Trophoblast cell (in vitro differentiated cells and primary cell): ENCODE results near the gene TTC28.
A peak's percentile ranks its signal among the peaks of the same experiment; 100 is the strongest.

Source experiments
- DNase-seq, 2 donors: peaks; one replicate each; pipeline ENCODE4 v3.0.0-alpha.2; 2016
- H2AFZ ChIP-seq: 2 replicates; pipeline ENCODE4 v1.6.1; 2013; ENCODE audit warnings: low read length, moderate library complexity, mild to moderate bottlenecking; ENCODE audit not compliant: insufficient read depth, poor library complexity
- H2AK5ac ChIP-seq: 2 replicates; pipeline ENCODE4 v1.6.1; 2013; ENCODE audit warnings: mild to moderate bottlenecking, low read length
- H2BK120ac ChIP-seq: 2 replicates; pipeline ENCODE4 v1.6.1; 2013; ENCODE audit warnings: low read length, mild to moderate bottlenecking, moderate library complexity; ENCODE audit not compliant: insufficient read depth, poor library complexity
- H2BK12ac ChIP-seq: 2 replicates; pipeline ENCODE4 v1.6.1; 2013; ENCODE audit warnings: mild to moderate bottlenecking, low read length, moderate library complexity
- H2BK5ac ChIP-seq: 2 replicates; pipeline ENCODE4 v1.6.1; 2013; ENCODE audit warnings: low read length, low read depth, moderate library complexity, mild to moderate bottlenecking; ENCODE audit not compliant: poor library complexity
- H3K14ac ChIP-seq: 2 replicates; pipeline ENCODE4 v1.6.1; 2013; ENCODE audit warnings: mild to moderate bottlenecking, low read length
- H3K18ac ChIP-seq: 2 replicates; pipeline ENCODE4 v1.6.1; 2013; ENCODE audit warnings: mild to moderate bottlenecking, low read length
- H3K23ac ChIP-seq: 2 replicates; pipeline ENCODE4 v1.6.1; 2013; ENCODE audit warnings: low read length
- H3K27ac ChIP-seq: 2 replicates; pipeline ENCODE4 v1.5.1; 2013; ENCODE audit warnings: low read depth, mild to moderate bottlenecking, inconsistent platforms, low read length, moderate library complexity
- H3K27me3 ChIP-seq: 2 replicates; pipeline ENCODE4 v1.6.1; 2013; ENCODE audit warnings: inconsistent platforms, mild to moderate bottlenecking, low read length, moderate library complexity; ENCODE audit not compliant: insufficient read depth
- H3K36me3 ChIP-seq, 2 experiments: 1 replicate in 1 of 2; 2 replicates in 1 of 2; pipeline ENCODE4 v1.6.1; 2013; ENCODE audit warnings: low read length in 2 of 2, mild to moderate bottlenecking in 2 of 2, moderate library complexity in 1 of 2; ENCODE audit not compliant: insufficient read depth in 2 of 2, control insufficient read depth in 1 of 2
- H3K4ac ChIP-seq: 2 replicates; pipeline ENCODE4 v1.6.1; 2013; ENCODE audit warnings: low read depth, mild to moderate bottlenecking, low read length, moderate library complexity
- H3K4me1 ChIP-seq, 2 experiments: 1 replicate in 1 of 2; 2 replicates in 1 of 2; pipeline ENCODE4 v1.6.1; 2013; ENCODE audit warnings: low read length in 2 of 2, mild to moderate bottlenecking in 2 of 2, moderate library complexity in 1 of 2; ENCODE audit not compliant: insufficient read depth in 2 of 2, control insufficient read depth in 1 of 2
- H3K4me2 ChIP-seq: 2 replicates; pipeline ENCODE4 v1.6.1; 2013; ENCODE audit warnings: inconsistent platforms, mild to moderate bottlenecking, low read length, moderate library complexity
- H3K4me3 ChIP-seq: 2 replicates; pipeline ENCODE4 v1.5.1; 2013; ENCODE audit warnings: mild to moderate bottlenecking, low read depth, low read length, inconsistent platforms
- H3K79me1 ChIP-seq: one replicate; pipeline ENCODE4 v1.6.1; 2013; ENCODE audit warnings: low read length
- H3K79me2 ChIP-seq: 2 replicates; pipeline ENCODE4 v1.6.1; 2013; ENCODE audit warnings: low read length, mild to moderate bottlenecking; ENCODE audit not compliant: control insufficient read depth, insufficient read depth, poor library complexity
- H3K9ac ChIP-seq: 2 replicates; pipeline ENCODE4 v1.6.1; 2013; ENCODE audit warnings: mild to moderate bottlenecking, low read length
- H3K9me3 ChIP-seq: 2 replicates; pipeline ENCODE4 v1.6.1; 2013; ENCODE audit warnings: low read depth, mild to moderate bottlenecking, control low read depth, inconsistent platforms, low read length; ENCODE audit not compliant: insufficient read depth
- H4K12ac ChIP-seq: 2 replicates; pipeline ENCODE4 v1.6.1; 2013; ENCODE audit warnings: low read depth, mild to moderate bottlenecking, low read length, moderate library complexity
- H4K8ac ChIP-seq: 2 replicates; pipeline ENCODE4 v1.6.1; 2013; ENCODE audit warnings: low read depth, mild to moderate bottlenecking, low read length, moderate library complexity
- H4K91ac ChIP-seq: one replicate; pipeline ENCODE4 v1.6.1; 2013; ENCODE audit warnings: low read depth, mild to moderate bottlenecking, low read length, moderate library complexity
- WGBS: extraction: QIAGEN DNeasy Blood & Tissue Kit; methylation state at CpG from one replicate; pipeline ENCODE4 v1.1.7; 2013; ENCODE audit warnings: missing lambda C conversion rate; ENCODE audit not compliant: insufficient read length, insufficient coverage; ENCODE audit errors: extremely low coverage; 5-methylcytosine and 5-hydroxymethylcytosine counted together

The TTC28 gene

GRCh38 chr22:27966168-27967064 lies 713.2 kb downstream of the TTC28 start:
- Histone ChIP-seq H3K27ac (no peak overlapping the region), H2AK5ac (no peak overlapping the region), H3K79me1 (peaks cover 4% of the 10 kb centered on the region), H3K9ac (no peak overlapping the region), H2AFZ (no peak overlapping the region), H4K8ac (no peak overlapping the region), H3K4me1 (peaks cover 2 to 3% of the 10 kb centered on the region in 2 experiments), H3K4me3 (no peak overlapping the region), H3K27me3 (no peaks in the 10 kb centered on the region), H4K12ac (no peak overlapping the region), H3K79me2 (peaks cover 2% of the 10 kb centered on the region), H3K9me3 (no peaks in the 10 kb centered on the region), H2BK12ac (peak overlapping the region; percentile 54), H3K14ac (no peak overlapping the region), H3K36me3 (no peaks in the 10 kb centered on the region), H3K18ac (no peak overlapping the region), H4K91ac (peak overlapping the region; percentile 35), H2BK120ac (no peak overlapping the region), H3K23ac (no peak overlapping the region), H3K4ac (no peak overlapping the region), H2BK5ac (no peak overlapping the region), H3K4me2 (no peak overlapping the region)
- no CpG with 5 or more reads among the region's 15 CpGs for WGBS
- DNase-seq = no peak

GRCh38 chr22:27962268-27963044 lies 717.2 kb downstream of the TTC28 start:
- peak overlapping the region; percentile 93 for H4K91ac ChIP-seq
- no peak overlapping the region for H3K4me2 ChIP-seq
- H3K18ac ChIP-seq = peak overlapping the region; percentile 70
- H2AFZ ChIP-seq = no peak overlapping the region
- H2BK120ac ChIP-seq = peak overlapping the region; percentile 71
- H3K79me1 ChIP-seq = peaks cover 4% of the 10 kb centered on the region
- H2BK5ac ChIP-seq = peak overlapping the region; percentile 90
- peak overlapping the region; percentile 49 for H3K4me3 ChIP-seq
- H3K36me3 ChIP-seq = no peaks in the 10 kb centered on the region
- peak overlapping the region; percentile 62 for H3K27ac ChIP-seq
- peaks cover 2 to 3% of the 10 kb centered on the region in 2 experiments for H3K4me1 ChIP-seq
- H2AK5ac ChIP-seq = peak overlapping the region; percentile 88
- no peak overlapping the region for H3K23ac ChIP-seq
- peak overlapping the region; percentile 63 for H2BK12ac ChIP-seq
- DNase-seq = peak; percentile 93 to 97
- no peak overlapping the region for H3K4ac ChIP-seq
- no CpG with 5 or more reads among the region's 9 CpGs for WGBS
- peak overlapping the region; percentile 81 for H4K8ac ChIP-seq
- peaks cover 2% of the 10 kb centered on the region for H3K79me2 ChIP-seq
- H3K9me3 ChIP-seq = no peaks in the 10 kb centered on the region
- no peak overlapping the region for H3K9ac ChIP-seq
- peak overlapping the region; percentile 89 for H3K14ac ChIP-seq
- H4K12ac ChIP-seq = peak overlapping the region; percentile 39
- no peaks in the 10 kb centered on the region for H3K27me3 ChIP-seq

GRCh38 chr22:27961680-27962079 lies 718.0 kb downstream of the TTC28 start:
- Histone ChIP-seq H3K36me3 (no peaks in the 10 kb centered on the region), H2BK12ac (no peak overlapping the region), H3K4ac (no peak overlapping the region), H3K4me3 (no peak overlapping the region), H2BK120ac (no peak overlapping the region), H3K79me1 (peaks cover 4% of the 10 kb centered on the region), H4K12ac (no peak overlapping the region), H3K9me3 (no peaks in the 10 kb centered on the region), H3K14ac (no peak overlapping the region), H3K23ac (no peak overlapping the region), H3K9ac (no peak overlapping the region), H3K27me3 (no peaks in the 10 kb centered on the region), H4K8ac (no peak overlapping the region), H3K4me2 (no peak overlapping the region), H2BK5ac (no peak overlapping the region), H2AK5ac (no peak overlapping the region), H4K91ac (no peak overlapping the region), H3K27ac (no peak overlapping the region), H3K4me1 (peaks cover 2 to 3% of the 10 kb centered on the region in 2 experiments), H3K18ac (no peak overlapping the region), H3K79me2 (peaks cover 2% of the 10 kb centered on the region), H2AFZ (no peak overlapping the region)
- WGBS = no CpG with 5 or more reads among the region's 1 CpG
- DNase-seq = no peak

GRCh38 chr22:27961182-27961581 lies 718.5 kb downstream of the TTC28 start:
- no peak overlapping the region for H3K4me3 ChIP-seq
- no peak overlapping the region for H3K18ac ChIP-seq
- no peak overlapping the region for H2BK120ac ChIP-seq
- H2AFZ ChIP-seq = no peak overlapping the region
- H2BK5ac ChIP-seq = no peak overlapping the region
- peaks cover 0 to 2% of the 10 kb centered on the region in 2 experiments for H3K36me3 ChIP-seq
- no peaks in the 10 kb centered on the region for H3K9me3 ChIP-seq
- no peak overlapping the region for H3K23ac ChIP-seq
- no peak overlapping the region for H4K8ac ChIP-seq
- H3K4ac ChIP-seq = no peak overlapping the region
- H3K4me2 ChIP-seq = no peak overlapping the region
- peaks cover 2 to 3% of the 10 kb centered on the region in 2 experiments for H3K4me1 ChIP-seq
- H2AK5ac ChIP-seq = no peak overlapping the region
- peaks cover 2% of the 10 kb centered on the region for H3K79me2 ChIP-seq
- WGBS = no CpG with 5 or more reads among the region's 4 CpGs
- no peak overlapping the region for H2BK12ac ChIP-seq
- no peak overlapping the region for H4K91ac ChIP-seq
- no peak overlapping the region for H4K12ac ChIP-seq
- no peak overlapping the region for H3K9ac ChIP-seq
- DNase-seq = no peak
- no peak overlapping the region for H3K27ac ChIP-seq
- H3K27me3 ChIP-seq = no peaks in the 10 kb centered on the region
- H3K79me1 ChIP-seq = peaks cover 4% of the 10 kb centered on the region
- H3K14ac ChIP-seq = no peak overlapping the region
